ENCODE results near the gene MYO5B. TPM values are rescaled to one million over a fixed set of nuclear protein-coding genes. Genes with fewer than 3 reads are reported as not detected.

MYO5B gene
- total and polyA plus RNA-seq, 9 of the 15 experiments (the other 6 are each of a cell fraction or from before 2014, with no cell fraction given), result 0.07 to 0.42 (median 0.28) TPM

DNA sequence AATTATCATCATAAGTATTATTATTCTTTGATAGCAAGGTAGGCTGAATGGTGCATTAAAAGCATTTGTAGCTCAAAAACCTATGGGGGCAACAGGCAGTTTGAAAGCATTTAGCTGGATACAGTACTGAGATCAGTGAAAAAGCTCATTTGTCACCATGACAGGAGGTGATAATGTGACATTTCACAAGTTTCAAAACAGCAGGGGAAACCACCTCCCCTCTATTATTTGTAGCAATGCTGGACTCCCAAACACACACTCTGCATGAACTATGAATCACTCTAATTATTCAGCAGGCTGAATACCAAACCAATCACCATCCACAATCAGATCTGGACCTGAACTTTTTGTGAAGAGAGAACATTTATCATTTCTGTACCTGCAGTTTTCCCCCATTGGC is 63.4 kb downstream of the MYO5B start:
- no peak for ATAC-seq
- H4K20me1 ChIP-seq (replicated peaks; ENCODE audit: control insufficient read depth, insufficient read depth, low read length), result no peaks in the 10 kb centered on the region
- H3K4me2 ChIP-seq (ENCODE audit: insufficient read depth, low read length), result no peak overlapping the region
- no peak for DNase-seq (ENCODE audit: extremely low read depth in 1 of 4, low spot score in 3 of 4)
- intact Hi-C loops (cut with micrococcal nuclease) (no loop called here), in situ Hi-C loops (cut with MboI) (no loop called here)
- no peaks in the 10 kb centered on the region for H3K79me2 ChIP-seq (ENCODE audit: control insufficient read depth, insufficient read depth, low read length)
- H3K9ac ChIP-seq (ENCODE audit: insufficient read depth in 1 of 2, low read depth in 2 of 2, low read length in 2 of 2), result no peak overlapping the region
- POLR2A ChIA-PET, result no interaction called here
- no peaks in the 10 kb centered on the region; a peak in 1 of 5 replicates for H3K4me1 ChIP-seq (replicated peaks in 1 of 2; ENCODE audit: control insufficient read depth in 2 of 2, insufficient read depth in 2 of 2, low read length in 2 of 2)
- H3K9me3 ChIP-seq (replicated peaks; ENCODE audit: control insufficient read depth, insufficient read depth, low read depth, low read length), result no peaks in the 10 kb centered on the region
- H3K27ac ChIP-seq (ENCODE audit: extremely low read depth, low read depth, low read length), result no peak overlapping the region
- TF ChIP-seq ILK (tag; IDR thresholded peaks at IDR 0.05; ENCODE audit: borderline replicate concordance, low read depth) (no peak), GABPB1 (CRISPR knock-in tag; IDR thresholded peaks at IDR 0.05) (no peak), TCFL5 (CRISPR knock-in tag; conservative IDR thresholded peaks at IDR 0.05) (no peak), FUS (optimal IDR thresholded peaks at IDR 0.05; ENCODE audit: low read depth, low read length) (no peak), MEIS2 (IDR thresholded peaks at IDR 0.05; ENCODE audit: partially characterized antibody) (peak; percentile 37)
- TF ChIP-seq, protein P1, sequence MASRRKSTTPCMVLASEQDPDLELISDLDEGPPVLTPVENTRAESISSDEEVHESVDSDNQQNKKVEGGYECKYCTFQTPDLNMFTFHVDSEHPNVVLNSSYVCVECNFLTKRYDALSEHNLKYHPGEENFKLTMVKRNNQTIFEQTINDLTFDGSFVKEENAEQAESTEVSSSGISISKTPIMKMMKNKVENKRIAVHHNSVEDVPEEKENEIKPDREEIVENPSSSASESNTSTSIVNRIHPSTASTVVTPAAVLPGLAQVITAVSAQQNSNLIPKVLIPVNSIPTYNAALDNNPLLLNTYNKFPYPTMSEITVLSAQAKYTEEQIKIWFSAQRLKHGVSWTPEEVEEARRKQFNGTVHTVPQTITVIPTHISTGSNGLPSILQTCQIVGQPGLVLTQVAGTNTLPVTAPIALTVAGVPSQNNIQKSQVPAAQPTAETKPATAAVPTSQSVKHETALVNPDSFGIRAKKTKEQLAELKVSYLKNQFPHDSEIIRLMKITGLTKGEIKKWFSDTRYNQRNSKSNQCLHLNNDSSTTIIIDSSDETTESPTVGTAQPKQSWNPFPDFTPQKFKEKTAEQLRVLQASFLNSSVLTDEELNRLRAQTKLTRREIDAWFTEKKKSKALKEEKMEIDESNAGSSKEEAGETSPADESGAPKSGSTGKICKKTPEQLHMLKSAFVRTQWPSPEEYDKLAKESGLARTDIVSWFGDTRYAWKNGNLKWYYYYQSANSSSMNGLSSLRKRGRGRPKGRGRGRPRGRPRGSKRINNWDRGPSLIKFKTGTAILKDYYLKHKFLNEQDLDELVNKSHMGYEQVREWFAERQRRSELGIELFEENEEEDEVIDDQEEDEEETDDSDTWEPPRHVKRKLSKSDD (conservative IDR thresholded peaks at IDR 0.05; ENCODE audit: low read length), result no peak
- H3K36me3 ChIP-seq (ENCODE audit: control insufficient read depth, insufficient read depth, low read length), result no peaks in the 10 kb centered on the region
- H3K9me1 ChIP-seq (ENCODE audit: control insufficient read depth, insufficient read depth, low read length), result no peaks in the 10 kb centered on the region
- H3K27me3 ChIP-seq (ENCODE audit: control insufficient read depth in 2 of 2, insufficient read depth in 2 of 2, low read length in 2 of 2), result no peaks in the 10 kb centered on the region; a peak in 1 of 5 replicates
- BruUV-seq (replicated peaks), result no TSS peak
- CTCF ChIA-PET (ENCODE audit: low intra/inter-chr PET ratio), result no interaction called here
- no peak for FAIRE-seq
- no peak overlapping the region for H2AFZ ChIP-seq (ENCODE audit: low read depth, low read length)
- H3K4me3 ChIP-seq, result no peak overlapping the region
